ENCODE measurements around the gene KCNJ6.

- TF ChIP-seq CTCF (IDR thresholded peaks at IDR 0.05; ENCODE audit: low read length) (no peak), EZH2 (IDR thresholded peaks at IDR 0.05; ENCODE audit: borderline replicate concordance, low read length) (no peak)
These were observed 38.2 kb downstream of the KCNJ6 start for GRCh38 chr21:37877888-37878684.
